Neuronal stem cell (in vitro differentiated cells): ENCODE results near the gene FAR2.
A peak's percentile ranks its signal among the peaks of the same experiment; 100 is the strongest.

Experiments
- DNase-seq: peaks from one replicate; pipeline ENCODE4 v3.0.0-alpha.2; 2013; ENCODE audit warnings: low spot score
- H2AFZ ChIP-seq: one replicate; pipeline ENCODE4 v1.6.1; 2013; ENCODE audit warnings: mild to moderate bottlenecking, low read length, inconsistent platforms
- H2AK5ac ChIP-seq: 2 replicates; pipeline ENCODE4 v1.6.1; 2013; ENCODE audit warnings: low read depth, mild to moderate bottlenecking, inconsistent platforms, low read length, moderate library complexity, mixed read lengths
- H2BK120ac ChIP-seq: 2 replicates; pipeline ENCODE4 v1.6.1; 2013; ENCODE audit warnings: low read depth, mild to moderate bottlenecking, inconsistent platforms, low read length, moderate library complexity, mixed read lengths
- H2BK12ac ChIP-seq: one replicate; pipeline ENCODE4 v1.6.1; 2013; ENCODE audit warnings: low read length, inconsistent platforms
- H2BK15ac ChIP-seq: 2 replicates; pipeline ENCODE4 v1.6.1; 2013; ENCODE audit warnings: mild to moderate bottlenecking, low read length, inconsistent platforms, mixed read lengths
- H2BK5ac ChIP-seq: one replicate; pipeline ENCODE4 v1.6.1; 2013; ENCODE audit warnings: inconsistent platforms, mild to moderate bottlenecking, low read length, moderate library complexity
- H3K14ac ChIP-seq: one replicate; pipeline ENCODE4 v1.6.1; 2013; ENCODE audit warnings: low read length, inconsistent platforms
- H3K18ac ChIP-seq: 2 replicates; pipeline ENCODE4 v1.6.1; 2013; ENCODE audit warnings: low read length, inconsistent platforms
- H3K23ac ChIP-seq: 2 replicates; pipeline ENCODE4 v1.6.1; 2013; ENCODE audit warnings: low read depth, mild to moderate bottlenecking, mixed read lengths, low read length, inconsistent platforms; ENCODE audit not compliant: poor library complexity
- H3K27ac ChIP-seq: replicated peaks from 3 replicates; pipeline ENCODE4 v1.5.1; 2013; ENCODE audit warnings: low read length, inconsistent platforms
- H3K27me3 ChIP-seq, 3 experiments: 2 replicates each; pipeline ENCODE4 v1.6.1; 2013; ENCODE audit warnings: low read length in 3 of 3, mild to moderate bottlenecking in 2 of 3, inconsistent platforms in 1 of 3, low read depth in 1 of 3, mixed read lengths in 1 of 3, moderate library complexity in 1 of 3; ENCODE audit not compliant: control insufficient read depth in 3 of 3, insufficient read depth in 3 of 3
- H3K36me3 ChIP-seq, 2 donors: replicated peaks in 1 of 2; 2 replicates each; pipeline ENCODE4 v1.6.1; 2013; ENCODE audit warnings: low read length in 2 of 2; ENCODE audit not compliant: control insufficient read depth in 2 of 2, insufficient read depth in 2 of 2
- H3K4ac ChIP-seq: 2 replicates; pipeline ENCODE4 v1.6.1; 2013; ENCODE audit warnings: inconsistent platforms, mild to moderate bottlenecking, low read length, moderate library complexity
- H3K4me1 ChIP-seq, 2 donors: 1 replicate in 1 of 2; 2 replicates in 1 of 2; pipeline ENCODE4 v1.6.1; 2013; ENCODE audit warnings: low read length in 2 of 2, low read depth in 1 of 2; ENCODE audit not compliant: control insufficient read depth in 2 of 2, insufficient read depth in 1 of 2
- H3K4me2 ChIP-seq: one replicate; pipeline ENCODE4 v1.6.1; 2013; ENCODE audit warnings: mild to moderate bottlenecking, low read length, inconsistent platforms; ENCODE audit not compliant: insufficient read depth, poor library complexity, severe bottlenecking
- H3K4me3 ChIP-seq, 2 donors: 2 replicates each; pipeline ENCODE4 v1.5.1; 2013; ENCODE audit warnings: low read length in 2 of 2, mild to moderate bottlenecking in 2 of 2, inconsistent platforms in 1 of 2, moderate library complexity in 1 of 2
- H3K79me1 ChIP-seq: one replicate; pipeline ENCODE4 v1.6.1; 2013; ENCODE audit warnings: low read depth, mild to moderate bottlenecking, inconsistent platforms, low read length, moderate library complexity
- H3K9ac ChIP-seq: one replicate; pipeline ENCODE4 v1.6.1; 2013; ENCODE audit warnings: mild to moderate bottlenecking, low read depth, low read length, inconsistent platforms; ENCODE audit not compliant: poor library complexity
- H3K9me3 ChIP-seq, 2 donors: replicated peaks in 1 of 2; 2 replicates each; pipeline versions ENCODE3 to v1.6.1; 2013; ENCODE audit warnings: low read length in 2 of 2, mild to moderate bottlenecking in 2 of 2, inconsistent platforms in 1 of 2, low read depth in 1 of 2, mixed read lengths in 1 of 2, moderate library complexity in 1 of 2; ENCODE audit not compliant: control insufficient read depth in 2 of 2, insufficient read depth in 1 of 2
- H4K8ac ChIP-seq: one replicate; pipeline ENCODE4 v1.6.1; 2013; ENCODE audit warnings: low read depth, mild to moderate bottlenecking, inconsistent platforms, low read length, moderate library complexity
- H4K91ac ChIP-seq: one replicate; pipeline ENCODE4 v1.6.1; 2013; ENCODE audit warnings: low read length, low read depth, mild to moderate bottlenecking, inconsistent platforms; ENCODE audit not compliant: poor library complexity
- WGBS, 2 donors: extraction: QIAGEN DNeasy Blood & Tissue Kit; methylation state at CpG; one replicate each; pipeline ENCODE4 v1.1.7; 2013; ENCODE audit warnings: missing lambda C conversion rate in 2 of 2, mixed read lengths in 1 of 2; ENCODE audit not compliant: insufficient read length in 2 of 2, insufficient replicate concordance in 1 of 2; ENCODE audit errors: extremely low coverage in 2 of 2; 5-methylcytosine and 5-hydroxymethylcytosine counted together

The FAR2 gene

DNA sequence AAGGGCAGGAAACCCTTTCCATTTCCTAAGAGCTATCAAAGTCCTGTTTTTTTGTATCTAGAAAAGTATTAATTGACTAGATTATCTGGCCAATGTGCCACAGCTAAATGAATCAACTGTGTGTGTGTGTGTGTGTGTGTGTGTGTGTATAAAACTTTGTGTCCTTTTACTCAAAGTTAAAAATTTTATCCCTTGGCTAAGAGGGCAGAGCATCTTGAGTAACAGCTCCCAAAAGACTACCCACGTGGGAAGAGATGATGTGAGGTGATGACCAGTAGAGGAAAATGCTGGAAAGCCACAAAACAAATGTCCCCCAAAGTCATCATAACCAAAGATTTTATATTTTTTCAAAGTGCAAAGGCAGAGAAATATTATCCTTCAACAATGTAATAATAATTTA is 90.3 kb downstream of the FAR2 start:
- Histone ChIP-seq H3K4me2 (no peak overlapping the region), H3K9me3 (no peaks in the 10 kb centered on the region), H2BK12ac (no peak overlapping the region), H4K91ac (no peak overlapping the region), H3K4ac (no peak overlapping the region), H4K8ac (no peak overlapping the region), H3K4me3 (no peak overlapping the region), H3K9ac (no peak overlapping the region), H3K18ac (no peak overlapping the region), H3K4me1 (peaks cover 0 to 6% of the 10 kb centered on the region in 2 donors), H2AK5ac (no peak overlapping the region), H3K79me1 (no peaks in the 10 kb centered on the region), H3K27ac (no peak overlapping the region), H3K14ac (no peak overlapping the region), H3K36me3 (no peaks in the 10 kb centered on the region), H2AFZ (no peak overlapping the region), H2BK15ac (no peak overlapping the region), H3K23ac (no peak overlapping the region), H3K27me3 (no peaks in the 10 kb centered on the region), H2BK120ac (no peak overlapping the region), H2BK5ac (no peak overlapping the region)
- WGBS, 2 donors: no CpG with 5 or more reads among the region's 1 CpG
- DNase-seq: no peak

DNA sequence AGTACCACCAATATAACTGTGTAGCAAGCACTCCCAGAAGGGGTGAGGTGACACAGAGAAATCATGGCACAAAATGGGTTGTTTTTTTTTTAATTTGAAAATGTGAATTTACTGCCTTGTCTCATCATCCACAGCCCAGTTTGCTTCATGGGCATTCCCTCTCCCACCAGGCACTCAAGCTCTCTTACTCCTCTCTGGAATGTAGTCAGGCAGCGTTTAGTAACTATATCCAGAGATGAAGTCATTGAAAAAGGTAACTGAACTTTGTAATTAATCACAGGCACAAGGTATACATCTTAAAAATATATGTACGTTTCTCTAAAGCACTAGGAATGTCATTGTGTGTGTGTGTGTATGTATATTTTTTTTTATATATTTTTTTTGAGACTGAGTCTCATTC is 91.4 kb downstream of the FAR2 start:
- H4K91ac ChIP-seq: no peak overlapping the region
- DNase-seq: no peak
- no peak overlapping the region for H3K4me2 ChIP-seq
- H3K23ac ChIP-seq: no peak overlapping the region
- H3K27ac ChIP-seq: no peak overlapping the region
- H3K9ac ChIP-seq: no peak overlapping the region
- no peak overlapping the region for H4K8ac ChIP-seq
- H3K27me3 ChIP-seq: no peaks in the 10 kb centered on the region
- no peak overlapping the region for H2AK5ac ChIP-seq
- no peak overlapping the region for H3K4ac ChIP-seq
- H2AFZ ChIP-seq: no peak overlapping the region
- H2BK120ac ChIP-seq: no peak overlapping the region
- H3K14ac ChIP-seq: no peak overlapping the region
- no peaks in the 10 kb centered on the region for H3K9me3 ChIP-seq
- no peaks in the 10 kb centered on the region for H3K36me3 ChIP-seq
- H3K79me1 ChIP-seq: no peaks in the 10 kb centered on the region
- H3K4me3 ChIP-seq: no peak overlapping the region
- H2BK12ac ChIP-seq: no peak overlapping the region
- no CpG with 5 or more reads among the region's 2 CpGs for WGBS, 2 donors
- no peak overlapping the region for H2BK5ac ChIP-seq
- peaks cover 0 to 6% of the 10 kb centered on the region in 2 donors for H3K4me1 ChIP-seq
- H3K18ac ChIP-seq: no peak overlapping the region
- H2BK15ac ChIP-seq: no peak overlapping the region

DNA sequence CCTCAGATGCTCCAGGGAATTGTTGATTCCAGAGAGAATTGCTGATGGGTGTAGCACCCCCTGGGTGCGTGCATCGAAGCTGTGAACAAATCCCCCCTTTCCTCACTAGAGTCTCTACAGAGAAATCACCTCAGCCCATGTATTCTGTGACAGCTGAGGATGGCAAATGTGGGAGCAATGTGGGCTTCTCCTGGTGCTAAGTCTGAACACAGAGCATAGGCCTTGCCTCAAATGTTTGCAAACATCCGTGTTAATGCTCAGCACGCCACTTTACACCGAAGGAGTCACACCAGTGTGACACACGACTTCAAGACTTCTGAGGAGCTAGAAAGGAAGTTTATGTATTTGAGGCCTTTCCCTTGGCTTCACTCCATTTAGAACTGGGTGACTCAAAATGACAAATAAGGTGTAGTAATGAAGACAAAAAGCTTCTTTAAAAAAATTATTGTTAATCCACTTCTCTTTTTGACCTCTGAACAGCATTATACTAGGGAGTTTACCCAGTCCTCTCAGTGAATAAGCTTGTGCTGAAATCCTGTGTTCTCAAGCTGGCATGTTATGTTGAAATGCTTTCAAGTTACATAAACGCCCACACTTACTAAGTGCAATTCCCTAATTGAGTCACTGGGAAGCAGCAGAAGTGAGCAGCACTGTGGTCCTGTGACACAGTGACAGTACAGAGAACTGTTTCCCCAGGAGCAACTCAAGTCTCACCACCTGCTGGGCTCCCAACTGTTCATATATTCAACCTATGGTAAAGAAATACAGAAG is 92.9 kb downstream of the FAR2 start:
- Histone ChIP-seq H3K27ac (no peak overlapping the region), H2BK15ac (no peak overlapping the region), H2BK120ac (no peak overlapping the region), H3K4me1 (peaks cover 0 to 6% of the 10 kb centered on the region in 2 donors), H3K4ac (no peak overlapping the region), H3K18ac (no peak overlapping the region), H4K8ac (no peak overlapping the region), H2AK5ac (no peak overlapping the region), H3K36me3 (no peaks in the 10 kb centered on the region), H3K9me3 (no peaks in the 10 kb centered on the region), H3K27me3 (no peaks in the 10 kb centered on the region), H3K23ac (no peak overlapping the region), H3K4me3 (no peak overlapping the region), H3K9ac (no peak overlapping the region), H2BK5ac (no peak overlapping the region), H4K91ac (no peak overlapping the region), H3K4me2 (no peak overlapping the region), H3K14ac (no peak overlapping the region), H3K79me1 (no peaks in the 10 kb centered on the region), H2AFZ (peak overlapping the region; percentile 51), H2BK12ac (no peak overlapping the region)
- peak; percentile 15 for DNase-seq
- no CpG with 5 or more reads among the region's 7 CpGs for WGBS, 2 donors

DNA sequence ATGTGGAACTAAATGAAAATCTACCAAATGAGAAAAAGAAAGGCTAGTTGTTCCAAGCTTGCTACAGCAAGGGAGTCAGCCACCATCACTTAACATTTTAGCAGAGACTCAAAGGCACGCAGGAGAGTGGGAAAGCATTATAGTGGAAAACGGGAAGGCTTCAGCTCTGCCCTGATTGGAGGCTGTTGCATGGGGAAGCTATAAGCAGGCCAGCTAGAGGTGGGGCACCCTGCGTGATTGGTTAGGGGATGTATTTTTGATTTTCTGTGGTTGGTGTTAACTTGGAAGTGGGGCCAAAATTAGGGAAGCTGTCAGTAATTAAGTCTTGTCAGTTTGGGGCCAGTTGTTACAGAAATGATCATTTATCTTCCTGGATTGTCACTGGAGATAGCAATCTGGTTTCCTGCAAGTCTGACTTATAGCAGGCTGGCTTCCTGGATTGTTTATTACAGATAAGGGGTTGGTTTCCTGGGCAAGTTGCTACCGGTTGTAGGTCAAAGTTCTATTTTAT is 93.9 kb downstream of the FAR2 start:
- Histone ChIP-seq H3K4me1 (peaks cover 0 to 6% of the 10 kb centered on the region in 2 donors), H2BK120ac (no peak overlapping the region), H3K9me3 (no peaks in the 10 kb centered on the region), H2BK5ac (no peak overlapping the region), H3K23ac (no peak overlapping the region), H3K14ac (no peak overlapping the region), H4K91ac (no peak overlapping the region), H3K9ac (no peak overlapping the region), H4K8ac (no peak overlapping the region), H2BK15ac (no peak overlapping the region), H2AK5ac (no peak overlapping the region), H3K36me3 (no peaks in the 10 kb centered on the region), H3K4ac (no peak overlapping the region), H2BK12ac (no peak overlapping the region), H2AFZ (no peak overlapping the region), H3K27me3 (no peaks in the 10 kb centered on the region), H3K27ac (no peak overlapping the region), H3K4me3 (no peak overlapping the region), H3K4me2 (no peak overlapping the region), H3K18ac (no peak overlapping the region), H3K79me1 (no peaks in the 10 kb centered on the region)
- no peak for DNase-seq
- no CpG with 5 or more reads among the region's 4 CpGs for WGBS, 2 donors
